ENCODE data around the gene SMIM22.

SMIM22 gene

DNA sequence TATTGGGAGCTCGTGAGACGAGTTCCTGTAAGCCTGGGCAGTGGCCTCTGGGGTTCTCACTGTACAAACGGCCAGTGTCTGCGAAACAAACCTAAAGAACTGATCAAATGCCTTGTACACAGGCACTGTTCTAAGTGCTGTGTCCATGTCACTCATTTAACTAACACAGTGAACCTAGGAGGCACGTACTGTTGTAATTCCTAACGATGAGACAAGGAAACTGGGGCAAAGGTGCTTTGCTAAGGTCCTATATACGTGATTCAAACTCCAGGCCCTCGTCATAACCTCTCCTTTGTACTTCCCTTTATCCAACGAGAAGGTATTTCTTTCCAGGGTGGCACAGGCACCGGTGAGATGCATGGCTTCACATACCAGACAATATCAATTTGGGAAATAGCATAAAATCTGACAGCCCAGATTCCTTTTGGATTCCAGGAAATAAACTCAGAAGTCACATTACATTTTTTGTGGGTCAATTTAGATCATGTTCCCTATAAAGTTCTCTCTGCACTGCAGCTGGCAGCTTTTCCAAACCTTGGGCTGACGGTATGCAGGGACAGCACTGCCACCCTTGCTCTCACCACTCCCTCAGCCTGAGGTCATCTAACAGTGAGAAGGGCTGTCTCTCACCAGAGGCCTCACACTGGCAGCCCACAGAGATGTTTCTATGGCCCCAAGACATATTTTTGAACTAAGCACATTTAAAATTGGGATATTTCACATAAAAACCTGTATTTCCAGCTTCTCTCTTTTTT is 33.6 kb downstream of the SMIM22 start:
- no peak overlapping the region for H2AFZ ChIP-seq (ENCODE audit: low read length, unreplicated experiment)
- H3K27me3 ChIP-seq (ENCODE audit: insufficient read depth, low read length): no peaks in the 10 kb centered on the region
- no peak overlapping the region for H3K27ac ChIP-seq (ENCODE audit: low read depth, low read length)
- no peaks in the 10 kb centered on the region for H3K79me2 ChIP-seq (ENCODE audit: control insufficient read depth, insufficient read depth, low read length, unreplicated experiment)
- peaks cover 44% of the 10 kb centered on the region for H3K36me3 ChIP-seq (ENCODE audit: insufficient read depth, low read length)
- H3K4me3 ChIP-seq (ENCODE audit: low read depth, low read length): no peak overlapping the region
- no peaks in the 10 kb centered on the region for H3K4me1 ChIP-seq (ENCODE audit: control insufficient read depth, insufficient read depth, low read length, unreplicated experiment)

- no peaks in the 10 kb centered on the region for H3K4me1 ChIP-seq (ENCODE audit: control insufficient read depth, insufficient read depth, low read length, unreplicated experiment)
- peaks cover 3% of the 10 kb centered on the region for H3K79me2 ChIP-seq (ENCODE audit: control insufficient read depth, insufficient read depth, low read length, unreplicated experiment)
- H2AFZ ChIP-seq (ENCODE audit: low read length, unreplicated experiment): no peak overlapping the region
These were observed 35.2 kb downstream of the SMIM22 start for GRCh38 chr16:4830408-4830807.

DNA sequence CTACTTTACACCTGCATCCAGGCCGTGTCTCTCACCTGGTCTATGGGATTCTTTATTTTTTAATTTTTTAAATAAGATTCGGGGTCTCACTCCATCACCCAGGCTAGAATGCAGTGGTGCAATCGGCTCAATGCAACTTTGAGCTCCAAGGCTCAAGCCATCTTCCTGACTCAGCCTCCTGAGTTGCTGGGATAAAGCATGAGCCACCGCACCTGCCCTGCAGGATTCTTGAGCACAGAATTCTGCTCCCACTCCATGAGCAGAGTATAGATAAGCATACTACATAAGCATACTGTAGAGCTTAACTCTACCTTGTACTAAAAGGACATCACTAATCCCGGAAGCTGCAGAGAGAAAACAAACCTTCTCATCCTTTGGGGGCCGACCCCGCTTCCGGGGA is 36.4 kb downstream of the SMIM22 start:
- Histone ChIP-seq H3K79me2 (ENCODE audit: control insufficient read depth, insufficient read depth, low read length, unreplicated experiment) (peaks cover 9% of the 10 kb centered on the region), H3K27me3 (ENCODE audit: insufficient read depth, low read length) (no peaks in the 10 kb centered on the region), H3K4me1 (ENCODE audit: control insufficient read depth, insufficient read depth, low read length, unreplicated experiment) (no peaks in the 10 kb centered on the region), H3K36me3 (ENCODE audit: insufficient read depth, low read length) (peaks cover 46% of the 10 kb centered on the region), H2AFZ (ENCODE audit: low read length, unreplicated experiment) (no peak overlapping the region), H3K4me3 (ENCODE audit: low read depth, low read length) (no peak overlapping the region), H3K27ac (ENCODE audit: low read depth, low read length) (no peak overlapping the region)

More at GRCh38 chr16:4830408-4830807, 35.2 kb downstream of the SMIM22 start:
- peaks cover 45% of the 10 kb centered on the region for H3K36me3 ChIP-seq (ENCODE audit: insufficient read depth, low read length)
- no peaks in the 10 kb centered on the region for H3K27me3 ChIP-seq (ENCODE audit: insufficient read depth, low read length)
- H3K27ac ChIP-seq (ENCODE audit: low read depth, low read length): no peak overlapping the region
- H3K4me3 ChIP-seq (ENCODE audit: low read depth, low read length): no peak overlapping the region

DNA sequence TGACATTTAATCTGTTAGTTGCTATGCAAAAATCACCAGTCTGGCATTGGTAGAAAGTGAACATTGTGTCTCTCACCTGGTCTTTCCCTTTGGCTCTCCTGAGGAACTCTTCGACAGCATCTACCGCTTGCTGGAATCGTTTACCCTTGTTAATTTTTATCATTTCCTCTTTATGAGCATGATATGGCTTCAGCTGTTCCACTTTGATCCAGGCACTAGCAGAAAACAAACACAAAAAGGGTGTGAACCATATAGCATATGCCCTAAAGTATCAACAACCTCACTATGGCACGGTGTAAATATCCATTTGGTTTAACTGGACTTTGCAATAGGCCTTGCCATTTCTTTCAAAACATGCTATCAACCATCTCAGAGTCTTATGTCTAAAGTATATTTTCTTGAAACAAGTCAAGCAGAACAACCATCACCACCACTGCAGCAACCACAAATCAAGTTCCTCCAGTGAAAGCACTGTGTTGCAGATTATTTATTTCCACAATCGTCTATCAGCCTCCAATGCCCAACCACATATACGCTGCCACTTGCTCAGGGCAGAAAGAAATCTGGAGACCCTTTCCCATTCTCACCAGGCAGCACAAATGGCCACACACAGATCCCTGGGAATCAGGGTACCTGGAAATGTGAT is 37.7 kb downstream of the SMIM22 start:
- no peaks in the 10 kb centered on the region for H3K27me3 ChIP-seq (ENCODE audit: insufficient read depth, low read length)
- H3K27ac ChIP-seq (ENCODE audit: low read depth, low read length): no peak overlapping the region
- H2AFZ ChIP-seq (ENCODE audit: low read length, unreplicated experiment): no peak overlapping the region
- peaks cover 42% of the 10 kb centered on the region for H3K36me3 ChIP-seq (ENCODE audit: insufficient read depth, low read length)
- H3K4me1 ChIP-seq (ENCODE audit: control insufficient read depth, insufficient read depth, low read length, unreplicated experiment): no peaks in the 10 kb centered on the region
- peaks cover 9% of the 10 kb centered on the region for H3K79me2 ChIP-seq (ENCODE audit: control insufficient read depth, insufficient read depth, low read length, unreplicated experiment)
- H3K4me3 ChIP-seq (ENCODE audit: low read depth, low read length): no peak overlapping the region

- peaks cover 12% of the 10 kb centered on the region for H3K79me2 ChIP-seq (ENCODE audit: control insufficient read depth, insufficient read depth, low read length, unreplicated experiment)
- no peak overlapping the region for H2AFZ ChIP-seq (ENCODE audit: low read length, unreplicated experiment)
- H3K4me1 ChIP-seq (ENCODE audit: control insufficient read depth, insufficient read depth, low read length, unreplicated experiment): no peaks in the 10 kb centered on the region
- H3K27me3 ChIP-seq (ENCODE audit: insufficient read depth, low read length): no peaks in the 10 kb centered on the region
- no peak overlapping the region for H3K4me3 ChIP-seq (ENCODE audit: low read depth, low read length)
- no peak overlapping the region for H3K27ac ChIP-seq (ENCODE audit: low read depth, low read length)
- peaks cover 44% of the 10 kb centered on the region for H3K36me3 ChIP-seq (ENCODE audit: insufficient read depth, low read length)
These were observed 38.4 kb downstream of the SMIM22 start for GRCh38 chr16:4833584-4833983.

DNA sequence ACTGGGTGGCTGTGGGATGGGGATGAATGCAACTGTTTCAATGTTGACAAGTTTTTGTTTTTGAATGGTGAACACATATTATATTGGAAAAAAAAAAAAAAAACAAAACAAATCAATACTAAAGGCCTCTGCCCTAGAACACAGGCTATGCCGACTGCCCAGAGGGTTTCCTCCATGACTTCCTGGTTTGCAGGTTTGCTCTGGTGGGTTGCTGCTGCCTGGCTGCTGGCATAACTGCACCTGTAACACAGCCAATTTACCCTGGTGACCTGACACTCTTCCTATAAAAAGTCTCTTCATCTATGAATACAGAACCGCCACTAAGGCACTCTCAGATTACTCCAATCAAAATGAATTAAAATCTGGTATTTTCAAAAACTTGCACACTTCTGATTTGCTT is 41.6 kb downstream of the SMIM22 start:
- peaks cover 44% of the 10 kb centered on the region for H3K36me3 ChIP-seq (ENCODE audit: insufficient read depth, low read length)

DNA sequence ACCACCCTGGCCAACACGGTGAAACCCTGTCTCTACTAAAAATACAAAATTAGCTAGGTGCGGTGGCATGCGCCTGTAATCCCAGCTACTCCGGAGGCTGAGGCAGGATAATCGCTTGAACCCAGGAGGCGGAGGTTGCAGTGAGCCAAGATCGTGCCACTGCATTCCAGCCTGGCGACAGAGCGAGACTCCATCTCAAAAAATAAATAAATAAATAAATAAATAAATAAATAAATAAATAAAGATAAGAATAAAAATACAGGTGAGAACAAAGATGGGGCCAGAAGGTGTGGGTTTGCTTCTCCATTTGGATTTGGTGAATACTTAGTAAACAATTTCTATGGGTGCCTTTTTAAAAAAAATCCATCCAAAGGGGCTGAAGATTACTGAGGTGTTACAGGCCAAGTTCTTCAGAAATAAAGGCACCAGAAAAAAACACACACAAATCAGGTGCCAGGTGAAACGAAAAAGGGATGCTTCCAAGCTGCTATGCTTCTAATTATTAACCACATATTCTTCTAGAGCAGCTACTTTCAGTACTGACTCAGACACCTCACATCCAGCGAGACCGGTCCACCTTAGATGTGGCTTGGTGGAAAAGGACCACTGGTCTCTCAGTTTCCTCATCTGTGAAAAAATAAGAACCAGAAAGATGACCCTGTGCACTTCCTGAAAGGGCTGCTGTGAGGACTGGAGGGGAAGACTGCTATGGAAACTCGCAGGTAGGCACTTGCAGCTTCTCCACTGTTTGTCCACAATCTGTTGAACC is 42.7 kb downstream of the SMIM22 start:
- no peaks in the 10 kb centered on the region for H3K4me1 ChIP-seq (ENCODE audit: control insufficient read depth, insufficient read depth, low read length, unreplicated experiment)
- no peaks in the 10 kb centered on the region for H3K27me3 ChIP-seq (ENCODE audit: insufficient read depth, low read length)
- H3K4me3 ChIP-seq (ENCODE audit: low read depth, low read length): no peak overlapping the region
- H3K36me3 ChIP-seq (ENCODE audit: insufficient read depth, low read length): peaks cover 34% of the 10 kb centered on the region; the same call in 1 of the 2 replicates
- no peak overlapping the region for H2AFZ ChIP-seq (ENCODE audit: low read length, unreplicated experiment)
- H3K27ac ChIP-seq (ENCODE audit: low read depth, low read length): no peak overlapping the region
- peaks cover 12% of the 10 kb centered on the region for H3K79me2 ChIP-seq (ENCODE audit: control insufficient read depth, insufficient read depth, low read length, unreplicated experiment)

More for the DNA sequence above, 41.6 kb downstream of the SMIM22 start:
- Histone ChIP-seq H3K79me2 (ENCODE audit: control insufficient read depth, insufficient read depth, low read length, unreplicated experiment) (peaks cover 12% of the 10 kb centered on the region), H3K27ac (ENCODE audit: low read depth, low read length) (no peak overlapping the region), H2AFZ (ENCODE audit: low read length, unreplicated experiment) (no peak overlapping the region), H3K4me1 (ENCODE audit: control insufficient read depth, insufficient read depth, low read length, unreplicated experiment) (no peaks in the 10 kb centered on the region), H3K27me3 (ENCODE audit: insufficient read depth, low read length) (no peaks in the 10 kb centered on the region), H3K4me3 (ENCODE audit: low read depth, low read length) (no peak overlapping the region)

GRCh38 chr16:4839942-4840341 is 44.8 kb downstream of the SMIM22 start:
- no peaks in the 10 kb centered on the region for H3K27me3 ChIP-seq (ENCODE audit: insufficient read depth, low read length)
- no peak overlapping the region for H3K4me3 ChIP-seq (ENCODE audit: low read depth, low read length)
- peaks cover 15% of the 10 kb centered on the region for H3K79me2 ChIP-seq (ENCODE audit: control insufficient read depth, insufficient read depth, low read length, unreplicated experiment)
- H3K4me1 ChIP-seq (ENCODE audit: control insufficient read depth, insufficient read depth, low read length, unreplicated experiment): no peaks in the 10 kb centered on the region
- H3K27ac ChIP-seq (ENCODE audit: low read depth, low read length): no peak overlapping the region
- H2AFZ ChIP-seq (ENCODE audit: low read length, unreplicated experiment): no peak overlapping the region
- H3K36me3 ChIP-seq (ENCODE audit: insufficient read depth, low read length): peaks cover 39% of the 10 kb centered on the region

GRCh38 chr16:4840984-4841383 is 45.8 kb downstream of the SMIM22 start:
- H3K4me3 ChIP-seq (ENCODE audit: low read depth, low read length): no peak overlapping the region
- H3K79me2 ChIP-seq (ENCODE audit: control insufficient read depth, insufficient read depth, low read length, unreplicated experiment): peaks cover 26% of the 10 kb centered on the region
- no peaks in the 10 kb centered on the region for H3K27me3 ChIP-seq (ENCODE audit: insufficient read depth, low read length)
- no peak overlapping the region for H2AFZ ChIP-seq (ENCODE audit: low read length, unreplicated experiment)
- peaks cover 35% of the 10 kb centered on the region for H3K36me3 ChIP-seq (ENCODE audit: insufficient read depth, low read length)
- H3K4me1 ChIP-seq (ENCODE audit: control insufficient read depth, insufficient read depth, low read length, unreplicated experiment): peaks cover 8% of the 10 kb centered on the region
- no peak overlapping the region for H3K27ac ChIP-seq (ENCODE audit: low read depth, low read length)
